Prostate gland (tissue), 1 donor: ENCODE measurements around the gene TBX10.

Experiments used
- POLR2A ChIP-seq: fragments of 450-650 bp; IDR thresholded peaks from one replicate; pipeline ENCODE4 v1.6.1; 2016; ENCODE audit warnings: antibody characterized with exemption, mild to moderate bottlenecking
- POLR2AphosphoS5 ChIP-seq: sonication (generic); formaldehyde crosslinking; IDR thresholded peaks from one replicate; pipeline ENCODE4 v1.6.1; 2017; ENCODE audit warnings: antibody characterized with exemption

GRCh38 chr11:67673358-67673757, 33.8 kb upstream of the TBX10 start:
- TF ChIP-seq POLR2AphosphoS5 (no peak), POLR2A (no peak)
